K562 (cell line): ENCODE measurements around the gene SYPL2. TPM values are rescaled to one million over a fixed set of nuclear protein-coding genes. Genes with fewer than 3 reads are reported as not detected.

Experiments used
- ATAC-seq: fragments of 200-7000 bp; cut with Tn5 transposase; 3 replicates; pipeline ENCODE4 v1.9.1; 2020; ENCODE audit warnings: moderate library complexity
- BruUV-seq: library from RNA; stranded (reverse); fragments of 400-500 nt; replicated peaks from 2 replicates; lab custom pipeline; 2021; lab: Mats Ljungman, UMichigan
- CTCF ChIA-PET: fragments of 300-600 bp; formaldehyde crosslinking; extraction: SDS; loops from one replicate; lab custom pipeline; 2021; ENCODE audit warnings: low intra/inter-chr PET ratio; lab: Yijun Ruan, JAX
- POLR2A ChIA-PET: fragments of 300-600, 350-650 bp; sonication (Branson Sonifier 250); formaldehyde crosslinking; extraction: SDS; loops from one replicate; lab custom pipeline; 2021; ENCODE audit warnings: antibody characterized with exemption, inconsistent platforms; lab: Yijun Ruan, JAX
- DNase-seq, 4 experiments: peaks; one replicate each; pipeline versions ENCODE4 v3.0.0 to v3.0.0-alpha.2; 2011 to 2018; ENCODE audit warnings: low spot score in 3 of 4, mixed read lengths in 3 of 4; ENCODE audit errors: extremely low read depth in 1 of 4
- FAIRE-seq: peaks from 2 replicates; lab custom pipeline; 2011; peaks lifted over from hg19 to GRCh38; lab: Jason Lieb, UNC
- H2AFZ ChIP-seq: 2 replicates; pipeline ENCODE4 v1.6.0; 2011; ENCODE audit warnings: low read depth, low read length, control low read depth, inconsistent platforms
- H3K27ac ChIP-seq: fragments of 200-600 bp; 3 replicates; pipeline ENCODE4 v1.8.0; 2011; ENCODE audit warnings: low read depth, mild to moderate bottlenecking, control low read depth, inconsistent platforms, low read length, moderate library complexity, mixed read lengths; ENCODE audit errors: extremely low read depth
- H3K27me3 ChIP-seq, 2 experiments: fragments of 300-600 bp in 1 of 2; 2 replicates in 1 of 2; 3 replicates in 1 of 2; pipeline versions ENCODE4 v1.6.0 to v1.8.0; 2011; ENCODE audit warnings: inconsistent platforms in 2 of 2, low read length in 2 of 2, mild to moderate bottlenecking in 1 of 2, mixed read lengths in 1 of 2, moderate library complexity in 1 of 2; ENCODE audit not compliant: control insufficient read depth in 2 of 2, insufficient read depth in 2 of 2
- H3K36me3 ChIP-seq: fragments of 300-600 bp; 3 replicates; pipeline ENCODE4 v1.8.0; 2011; ENCODE audit warnings: mild to moderate bottlenecking, low read length, inconsistent platforms; ENCODE audit not compliant: control insufficient read depth, insufficient read depth
- H3K4me1 ChIP-seq, 2 experiments: fragments of 200-600 bp in 1 of 2; replicated peaks in 1 of 2; 2 replicates in 1 of 2; 3 replicates in 1 of 2; pipeline versions ENCODE4 v1.5.1 to v1.8.0; 2011; ENCODE audit warnings: inconsistent platforms in 2 of 2, low read length in 2 of 2, mild to moderate bottlenecking in 1 of 2, mixed read lengths in 1 of 2, moderate library complexity in 1 of 2; ENCODE audit not compliant: control insufficient read depth in 2 of 2, insufficient read depth in 2 of 2
- H3K4me2 ChIP-seq: 2 replicates; pipeline ENCODE4 v1.6.1; 2011; ENCODE audit warnings: low read length, control low read depth, inconsistent platforms, mixed read lengths; ENCODE audit not compliant: insufficient read depth
- H3K4me3 ChIP-seq: fragments of 200-600 bp; sonication (generic), shearing (Covaris generic); 2 replicates; pipeline ENCODE4 v1.5.1; 2016; ENCODE audit warnings: control low read depth, inconsistent platforms
- H3K79me2 ChIP-seq: fragments of 200-600 bp; 3 replicates; pipeline ENCODE4 v1.8.0; 2011; ENCODE audit warnings: low read length, inconsistent platforms; ENCODE audit not compliant: control insufficient read depth, insufficient read depth
- H3K9ac ChIP-seq, 2 experiments: 2 replicates each; pipeline versions ENCODE4 v1.6.0 to v1.6.1; 2011; ENCODE audit warnings: low read depth in 2 of 2, low read length in 2 of 2, control low read depth in 1 of 2, inconsistent platforms in 1 of 2, mild to moderate bottlenecking in 1 of 2, mixed read lengths in 1 of 2; ENCODE audit not compliant: insufficient read depth in 1 of 2
- H3K9me1 ChIP-seq: one replicate; pipeline ENCODE4 v1.6.0; 2011; ENCODE audit warnings: inconsistent platforms, mild to moderate bottlenecking, low read length, moderate library complexity; ENCODE audit not compliant: control insufficient read depth, insufficient read depth
- H3K9me3 ChIP-seq: replicated peaks from 2 replicates; pipeline ENCODE4 v1.5.1; 2011; ENCODE audit warnings: low read depth, low read length, inconsistent platforms; ENCODE audit not compliant: control insufficient read depth, insufficient read depth
- H4K20me1 ChIP-seq: replicated peaks from 2 replicates; pipeline ENCODE4 v1.6.1; 2011; ENCODE audit warnings: low read length, inconsistent platforms, mixed read lengths; ENCODE audit not compliant: control insufficient read depth, insufficient read depth
- HMG20B ChIP-seq: fragments of 250-450 bp; sonication (Bioruptor Pico); IDR thresholded peaks from 2 replicates; pipeline ENCODE4 v1.5.0; 2021; ENCODE audit warnings: mild to moderate bottlenecking
- ZFP36 ChIP-seq: fragments of 150-350 bp; IDR thresholded peaks from 2 replicates; pipeline ENCODE4 v1.6.1; 2018; ENCODE audit warnings: low read length, low read depth; ENCODE audit not compliant: partially characterized antibody
- ZNF316 ChIP-seq: fragments of 450-650 bp; IDR thresholded peaks from 2 replicates; pipeline ENCODE4 v1.6.1; 2016
- ZNF431 ChIP-seq: sonication (generic); formaldehyde crosslinking; IDR thresholded peaks from 2 replicates; pipeline ENCODE4 v1.8.0; 2022; ENCODE audit warnings: mild to moderate bottlenecking, missing genetic modification reagents
- ZNF583 ChIP-seq: fragments of 250-450 bp; sonication (Bioruptor Pico); IDR thresholded peaks from 2 replicates; pipeline ENCODE4 v1.4.0; 2020
- WGBS: fragments of 100-300 bp; shearing (Covaris generic); methylation state at CpG from one replicate; pipeline ENCODE4 v1.1.6; 2016; ENCODE audit warnings: low coverage, mixed read lengths; ENCODE audit not compliant: insufficient coverage; ENCODE audit errors: missing lambda C conversion rate; 5-methylcytosine and 5-hydroxymethylcytosine counted together
- in situ Hi-C: fragments of 300-500 bp; cut with MboI; formaldehyde crosslinking; loops from 4 replicates; pipeline ENCODE4 v1.15.0; 2018; ENCODE audit warnings: inconsistent platforms, mixed read lengths
- intact Hi-C: fragments of 100-400 bp; cut with micrococcal nuclease; formaldehyde crosslinking; loops from 2 replicates; pipeline ENCODE4 v1.14.2; 2022
- polyA plus RNA-seq, 8 experiments: library from polyadenylated mRNA; depleted of rRNA in 4 of 8; stranded (reverse) in 5 of 8; unstranded in 3 of 8; fragments of >200 nt; fragmentation: Nextera tagmentation in 2 of 8; fragmentation: Illumina TruSeq in 1 of 8; extraction: Ambion mirVana in 2 of 8; extraction: Trizol in 1 of 8; gene quantifications; 2 replicates each; pipeline versions ENCODE4 v1.2.1 to v1.2.3, GENCODE V29; 2011 to 2014; ENCODE audit warnings: inconsistent platforms in 1 of 8, missing spikeins in 1 of 8
- total RNA-seq, 7 experiments: library from RNA; depleted of rRNA in 6 of 7; stranded (reverse); fragments of >200 nt in 6 of 7; fragmentation: Illumina TruSeq in 2 of 7; extraction: Trizol in 2 of 7; gene quantifications; 2 replicates each; pipeline versions ENCODE4 v1.2.1 to v1.2.3, GENCODE V29; 2011 to 2021; ENCODE audit warnings: low replicate concordance in 1 of 7
- TF ChIP-seq, protein P1 (sequence below): fragments of 450-650 bp; formaldehyde crosslinking; IDR thresholded peaks from 2 replicates; pipeline ENCODE4 v1.4.0; 2020; ENCODE audit warnings: mild to moderate bottlenecking, mixed read lengths

Gene SYPL2
- total and polyA plus RNA-seq, 9 of the 15 experiments (the other 6 are each of a cell fraction or from before 2014, with no cell fraction given): 0.03 to 0.20 (median 0.07) TPM; not detected in 2

DNA sequence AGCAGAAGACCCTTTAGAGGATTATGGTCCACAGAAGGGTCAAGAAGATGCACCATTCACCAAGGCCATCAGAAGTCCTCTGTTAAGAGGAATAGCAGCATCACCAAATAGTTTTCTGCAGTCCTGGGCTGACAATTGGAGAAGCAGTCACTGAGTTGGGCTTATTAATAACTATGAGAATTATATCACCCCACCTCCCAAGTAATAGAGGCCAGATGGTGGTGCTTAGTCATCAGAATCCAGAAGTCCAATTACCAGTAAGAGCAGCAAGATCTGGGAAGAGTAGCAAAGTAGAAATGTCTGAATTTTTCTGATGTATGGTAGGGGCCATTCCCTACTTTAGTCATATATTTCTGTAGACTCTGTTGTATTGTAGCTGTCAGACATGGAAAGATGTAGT is 34.0 kb upstream of the SYPL2 start:
- Histone ChIP-seq H3K4me3 (no peak overlapping the region), H3K9me1 (no peaks in the 10 kb centered on the region), H4K20me1 (no peaks in the 10 kb centered on the region), H3K36me3 (no peaks in the 10 kb centered on the region), H2AFZ (no peak overlapping the region), H3K27me3 (no peaks in the 10 kb centered on the region), H3K27ac (no peak overlapping the region), H3K9me3 (peaks cover 2% of the 10 kb centered on the region; the same call in 1 of the 2 replicates), H3K9ac (no peak overlapping the region), H3K4me2 (no peak overlapping the region), H3K79me2 (peaks cover 5% of the 10 kb centered on the region; the same call in 1 of the 3 replicates), H3K4me1 (peaks cover 0 to 8% of the 10 kb centered on the region in 2 experiments; a peak in 3 of 5 replicates)
- DNase-seq (no peak), ATAC-seq (no peak), FAIRE-seq (no peak)
- in situ Hi-C loops: no loop called here
- CTCF ChIA-PET: no interaction called here
- BruUV-seq: no TSS peak
- POLR2A ChIA-PET: interaction anchor here (1.0 kb wide), 1 partner anchor 332 kb away, joined by 4 read pairs; no protein-coding TSS in a partner anchor
- intact Hi-C loops: no loop called here
- TF ChIP-seq HMG20B (CRISPR knock-in tag) (no peak), ZNF316 (peak; percentile 42)
- TF ChIP-seq, protein P1, sequence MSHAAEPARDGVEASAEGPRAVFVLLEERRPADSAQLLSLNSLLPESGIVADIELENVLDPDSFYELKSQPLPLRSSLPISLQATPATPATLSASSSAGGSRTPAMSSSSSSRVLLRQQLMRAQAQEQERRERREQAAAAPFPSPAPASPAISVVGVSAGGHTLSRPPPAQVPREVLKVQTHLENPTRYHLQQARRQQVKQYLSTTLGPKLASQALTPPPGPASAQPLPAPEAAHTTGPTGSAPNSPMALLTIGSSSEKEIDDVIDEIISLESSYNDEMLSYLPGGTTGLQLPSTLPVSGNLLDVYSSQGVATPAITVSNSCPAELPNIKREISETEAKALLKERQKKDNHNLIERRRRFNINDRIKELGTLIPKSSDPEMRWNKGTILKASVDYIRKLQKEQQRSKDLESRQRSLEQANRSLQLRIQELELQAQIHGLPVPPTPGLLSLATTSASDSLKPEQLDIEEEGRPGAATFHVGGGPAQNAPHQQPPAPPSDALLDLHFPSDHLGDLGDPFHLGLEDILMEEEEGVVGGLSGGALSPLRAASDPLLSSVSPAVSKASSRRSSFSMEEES (CRISPR knock-in tag): no peak

DNA sequence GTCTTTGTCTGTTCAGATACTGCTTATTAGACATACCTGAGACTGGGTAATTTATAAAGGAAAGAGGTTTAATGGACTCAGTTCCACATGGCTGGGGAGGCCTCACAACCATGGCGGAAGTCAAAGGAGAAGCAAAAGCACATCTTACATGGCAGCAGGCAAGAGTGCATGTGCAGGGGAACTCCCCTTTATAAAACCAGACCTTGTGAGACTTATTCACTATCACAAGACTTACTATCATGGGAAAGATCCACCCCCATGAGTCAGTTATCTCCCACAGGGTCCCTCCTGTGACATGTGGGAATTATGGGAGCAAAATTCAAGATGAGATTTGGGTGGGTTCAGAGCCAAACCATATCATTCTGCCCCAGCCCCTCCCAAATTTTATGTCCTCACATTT is 33.0 kb upstream of the SYPL2 start:
- Histone ChIP-seq H3K4me2 (no peak overlapping the region), H3K36me3 (no peaks in the 10 kb centered on the region), H3K4me3 (no peak overlapping the region), H3K9me1 (no peaks in the 10 kb centered on the region), H2AFZ (no peak overlapping the region), H3K27ac (no peak overlapping the region), H3K4me1 (peaks cover 0 to 4% of the 10 kb centered on the region in 2 experiments; a peak in 2 of 5 replicates), H3K9me3 (peaks cover 2% of the 10 kb centered on the region; the same call in 1 of the 2 replicates), H3K9ac (no peak overlapping the region), H3K79me2 (no peaks in the 10 kb centered on the region), H3K27me3 (no peaks in the 10 kb centered on the region), H4K20me1 (no peaks in the 10 kb centered on the region)
- FAIRE-seq (no peak), ATAC-seq (no peak), DNase-seq (no peak)
- ChIA-PET POLR2A (no interaction called here), CTCF (no interaction called here)
- in situ Hi-C loops: no loop called here
- BruUV-seq: no TSS peak
- WGBS: 67% methylated on average over 1 of the region's 1 CpG
- TF ChIP-seq ZFP36: peak; percentile 56
- no peak for TF ChIP-seq ZNF583
- peak; percentile 92 for TF ChIP-seq ZNF431
- intact Hi-C loops: no loop called here
